ENCODE measurements around the gene TMEM187.

TMEM187 gene

GRCh38 chrX:153928846-153929245 lies 43.7 kb upstream of the TMEM187 start:
- peaks cover 3% of the 10 kb centered on the region for H3K27me3 Mint-ChIP-seq (ENCODE audit: low read depth)
- peaks cover 10% of the 10 kb centered on the region for H3K9me3 Mint-ChIP-seq
- H3K36me3 Mint-ChIP-seq (ENCODE audit: low read depth), result peaks cover 17% of the 10 kb centered on the region
- H3K27ac Mint-ChIP-seq, result peak overlapping the region; percentile 83 to 97 (median 89)
- H3K4me1 Mint-ChIP-seq, result peaks cover 14% of the 10 kb centered on the region
- peak overlapping the region in 1 of 3 experiments; percentile 20 for H3K4me3 Mint-ChIP-seq
- TF ChIP-seq CTCF (IDR thresholded peaks at IDR 0.05; ENCODE audit: unreplicated experiment in 3 of 3), result no peak

GRCh38 chrX:153929576-153929975 lies 43.0 kb upstream of the TMEM187 start:
- Mint-ChIP-seq H3K4me3 (no peak overlapping the region), H3K27me3 (ENCODE audit: low read depth) (peaks cover 3% of the 10 kb centered on the region), H3K36me3 (ENCODE audit: low read depth) (peaks cover 19% of the 10 kb centered on the region), H3K9me3 (peaks cover 11% of the 10 kb centered on the region), H3K4me1 (peaks cover 9% of the 10 kb centered on the region), H3K27ac (no peak overlapping the region)
- TF ChIP-seq CTCF (IDR thresholded peaks at IDR 0.05; ENCODE audit: unreplicated experiment in 3 of 3), result no peak

- Mint-ChIP-seq H3K4me1 (peaks cover 5% of the 10 kb centered on the region), H3K27ac (no peak overlapping the region), H3K9me3 (peaks cover 11% of the 10 kb centered on the region), H3K36me3 (ENCODE audit: low read depth) (peaks cover 19% of the 10 kb centered on the region), H3K27me3 (ENCODE audit: low read depth) (no peaks in the 10 kb centered on the region), H3K4me3 (peak overlapping the region in 1 of 3 experiments; percentile 35)
- TF ChIP-seq CTCF (IDR thresholded peaks at IDR 0.05; ENCODE audit: unreplicated experiment in 3 of 3), result no peak
These were observed 42.3 kb upstream of the TMEM187 start for GRCh38 chrX:153930011-153930910.

GRCh38 chrX:153931151-153931550 lies 41.4 kb upstream of the TMEM187 start:
- TF ChIP-seq CTCF (IDR thresholded peaks at IDR 0.05; ENCODE audit: unreplicated experiment in 3 of 3), result no peak
- Mint-ChIP-seq H3K4me1 (peaks cover 5% of the 10 kb centered on the region), H3K36me3 (ENCODE audit: low read depth) (peaks cover 19% of the 10 kb centered on the region), H3K27me3 (ENCODE audit: low read depth) (no peaks in the 10 kb centered on the region), H3K27ac (no peak overlapping the region), H3K4me3 (no peak overlapping the region), H3K9me3 (peaks cover 15% of the 10 kb centered on the region)

- H3K27me3 Mint-ChIP-seq (ENCODE audit: low read depth), result no peaks in the 10 kb centered on the region
- H3K4me3 Mint-ChIP-seq, result peak overlapping the region in 1 of 3 experiments; percentile 53
- H3K36me3 Mint-ChIP-seq (ENCODE audit: low read depth), result peaks cover 19% of the 10 kb centered on the region
- H3K27ac Mint-ChIP-seq, result no peak overlapping the region
- no peak for TF ChIP-seq CTCF (IDR thresholded peaks at IDR 0.05; ENCODE audit: unreplicated experiment in 3 of 3)
- peaks cover 5% of the 10 kb centered on the region for H3K4me1 Mint-ChIP-seq
- H3K9me3 Mint-ChIP-seq, result peaks cover 17% of the 10 kb centered on the region
These were observed 40.8 kb upstream of the TMEM187 start for GRCh38 chrX:153931748-153932147.
